Progenitor cell of endocrine pancreas (in vitro differentiated cells): Measurements from ENCODE around the gene IGF1R. TPM values are rescaled to one million over a fixed set of nuclear protein-coding genes. Genes with fewer than 3 reads are reported as not detected.

ENCODE experiments used
- DNase-seq: peaks from one replicate; pipeline ENCODE4 v3.0.0; 2021; ENCODE audit warnings: low spot score; ENCODE audit not compliant: unreplicated experiment
- H3K27ac Mint-ChIP-seq: 2 replicates; pipeline ENCODE4 v1.8.0; 2021; ENCODE audit warnings: mild to moderate bottlenecking, moderate library complexity, mixed read lengths
- H3K27me3 Mint-ChIP-seq: 2 replicates; pipeline ENCODE4 v1.8.0; 2021; ENCODE audit warnings: mixed read lengths
- H3K36me3 Mint-ChIP-seq: 2 replicates; pipeline ENCODE4 v1.8.0; 2022; ENCODE audit warnings: mixed read lengths; ENCODE audit not compliant: insufficient read depth
- H3K4me1 Mint-ChIP-seq: 2 replicates; pipeline ENCODE4 v1.8.0; 2021; ENCODE audit warnings: low read depth, mixed read lengths
- H3K4me3 Mint-ChIP-seq: 2 replicates; pipeline ENCODE4 v1.8.0; 2021; ENCODE audit warnings: low read depth, mild to moderate bottlenecking, moderate library complexity, mixed read lengths
- H3K9me3 Mint-ChIP-seq: 2 replicates; pipeline ENCODE4 v1.8.0; 2021; ENCODE audit warnings: low read depth, mixed read lengths
- CTCF ChIP-seq: fragments of 200-600 bp; sonication (generic); IDR thresholded peaks from one replicate; pipeline ENCODE4 v1.5.0; 2021; ENCODE audit warnings: antibody characterized with exemption, mild to moderate bottlenecking; ENCODE audit not compliant: unreplicated experiment
- total RNA-seq: library from RNA; stranded (reverse); gene quantifications from 2 replicates; pipeline ENCODE4 v1.2.1, GENCODE V29; 2021

The IGF1R gene
- total RNA-seq, 1 donor from 2014 or later: 106 TPM

GRCh38 chr15:98830034-98830634, 181.8 kb downstream of the IGF1R start:
- Mint-ChIP-seq H3K4me1 (peaks cover 3% of the 10 kb centered on the region), H3K4me3 (no peak overlapping the region), H3K27ac (no peak overlapping the region), H3K27me3 (no peaks in the 10 kb centered on the region), H3K36me3 (peaks cover 30% of the 10 kb centered on the region), H3K9me3 (peaks cover 24% of the 10 kb centered on the region)
- TF ChIP-seq CTCF: no peak
- no peak for DNase-seq

GRCh38 chr15:98834976-98835375, 186.6 kb downstream of the IGF1R start:
- H3K27me3 Mint-ChIP-seq: no peaks in the 10 kb centered on the region
- peaks cover 19% of the 10 kb centered on the region for H3K36me3 Mint-ChIP-seq
- H3K27ac Mint-ChIP-seq: no peak overlapping the region
- TF ChIP-seq CTCF: no peak
- H3K4me1 Mint-ChIP-seq: peaks cover 3% of the 10 kb centered on the region
- DNase-seq: no peak
- H3K9me3 Mint-ChIP-seq: peaks cover 16% of the 10 kb centered on the region
- no peak overlapping the region for H3K4me3 Mint-ChIP-seq

- TF ChIP-seq CTCF: no peak
- peaks cover 12% of the 10 kb centered on the region for H3K36me3 Mint-ChIP-seq
- H3K27ac Mint-ChIP-seq: peak overlapping the region; percentile 20
- peaks cover 3% of the 10 kb centered on the region for H3K4me1 Mint-ChIP-seq
- peaks cover 10% of the 10 kb centered on the region for H3K9me3 Mint-ChIP-seq
- no peaks in the 10 kb centered on the region for H3K27me3 Mint-ChIP-seq
- no peak overlapping the region for H3K4me3 Mint-ChIP-seq
- DNase-seq: no peak
Observed at GRCh38 chr15:98835876-98836275, 187.5 kb downstream of the IGF1R start.

GRCh38 chr15:98838387-98839259, 190.3 kb downstream of the IGF1R start:
- no peaks in the 10 kb centered on the region for H3K27me3 Mint-ChIP-seq
- no peaks in the 10 kb centered on the region for H3K9me3 Mint-ChIP-seq
- no peak for TF ChIP-seq CTCF
- no peak for DNase-seq
- no peak overlapping the region for H3K4me3 Mint-ChIP-seq
- no peak overlapping the region for H3K27ac Mint-ChIP-seq
- peaks cover 2% of the 10 kb centered on the region for H3K36me3 Mint-ChIP-seq
- peaks cover 22% of the 10 kb centered on the region for H3K4me1 Mint-ChIP-seq

- Mint-ChIP-seq H3K27me3 (no peaks in the 10 kb centered on the region), H3K9me3 (no peaks in the 10 kb centered on the region), H3K36me3 (peaks cover 2% of the 10 kb centered on the region), H3K4me1 (peaks cover 32% of the 10 kb centered on the region), H3K4me3 (no peak overlapping the region), H3K27ac (peak overlapping the region; percentile 25)
- TF ChIP-seq CTCF: no peak
- no peak for DNase-seq
Observed at GRCh38 chr15:98840053-98840452, 191.7 kb downstream of the IGF1R start.
